Medulla oblongata (tissue), 1 donor: ENCODE data around the gene BHMT2.

Experiments used
- DNase-seq: peaks from one replicate; pipeline ENCODE4 v3.0.0-alpha.2; 2015; ENCODE audit errors: extremely low spot score

The BHMT2 gene

GRCh38 chr5:79120221-79120620 is 50.7 kb downstream of the BHMT2 start:
- DNase-seq = no peak

GRCh38 chr5:79122973-79123372 is 53.4 kb downstream of the BHMT2 start:
- DNase-seq = no peak

DNA sequence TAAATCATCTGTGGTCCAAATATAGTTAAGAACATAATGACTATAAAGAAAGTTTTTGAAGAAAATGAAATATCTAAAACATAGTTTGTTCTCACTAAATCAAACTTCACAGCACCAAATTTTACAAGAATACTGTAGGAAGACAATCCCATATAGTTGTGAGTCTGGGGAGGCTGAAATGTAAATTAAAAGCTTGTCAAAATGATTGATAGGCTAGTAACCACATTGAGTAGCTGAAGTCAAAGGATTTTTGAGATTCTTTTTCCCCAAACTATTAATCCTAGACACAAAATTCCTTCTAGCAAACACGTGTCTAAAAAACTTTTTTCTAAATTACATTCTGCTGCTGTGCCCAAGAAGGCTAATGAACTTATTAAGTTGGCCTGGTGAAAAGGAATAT is 55.0 kb downstream of the BHMT2 start:
- DNase-seq = no peak

- no peak for DNase-seq
Observed at GRCh38 chr5:79130781-79131180, 61.2 kb downstream of the BHMT2 start.

GRCh38 chr5:79133121-79133656 is 63.6 kb downstream of the BHMT2 start:
- DNase-seq = peak; percentile 58

GRCh38 chr5:79133657-79134451 is 64.3 kb downstream of the BHMT2 start:
- DNase-seq = peak; percentile 82

DNA sequence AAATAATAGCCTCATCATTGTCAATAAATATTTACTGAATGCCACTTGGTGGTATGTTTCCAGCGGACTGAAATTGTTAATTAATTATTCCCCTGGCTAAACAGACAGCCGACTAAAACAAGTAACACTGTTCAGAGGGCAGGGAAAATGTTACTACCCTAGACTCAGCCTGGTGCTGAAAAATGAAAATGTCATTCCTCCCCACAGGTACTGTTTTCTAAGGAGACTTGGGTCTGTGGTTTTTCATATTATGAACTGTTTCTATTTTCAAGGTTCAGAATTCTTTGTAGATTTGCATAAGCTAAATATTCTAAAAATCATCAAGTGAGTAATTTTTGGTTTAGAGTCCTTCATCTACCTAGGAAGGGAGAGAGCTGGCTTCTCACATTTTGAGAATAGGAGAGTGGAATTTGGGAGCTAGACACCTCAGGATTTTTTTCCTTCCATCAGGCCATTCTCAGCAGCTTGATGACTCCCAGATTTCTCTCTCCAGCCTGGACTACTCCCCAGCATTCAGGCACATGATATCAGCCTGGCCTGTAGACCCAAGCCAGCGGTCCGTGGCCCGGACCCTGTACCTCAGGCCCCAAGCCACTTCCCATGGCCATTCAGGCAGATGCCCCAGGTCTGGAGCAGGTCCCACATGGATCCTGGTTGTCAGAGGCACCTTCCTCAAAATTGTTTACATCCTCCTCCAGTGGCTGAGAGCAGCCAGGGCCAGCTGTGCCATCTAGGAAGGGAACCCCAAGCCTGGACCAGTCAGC is 66.4 kb downstream of the BHMT2 start:
- DNase-seq = no peak

DNA sequence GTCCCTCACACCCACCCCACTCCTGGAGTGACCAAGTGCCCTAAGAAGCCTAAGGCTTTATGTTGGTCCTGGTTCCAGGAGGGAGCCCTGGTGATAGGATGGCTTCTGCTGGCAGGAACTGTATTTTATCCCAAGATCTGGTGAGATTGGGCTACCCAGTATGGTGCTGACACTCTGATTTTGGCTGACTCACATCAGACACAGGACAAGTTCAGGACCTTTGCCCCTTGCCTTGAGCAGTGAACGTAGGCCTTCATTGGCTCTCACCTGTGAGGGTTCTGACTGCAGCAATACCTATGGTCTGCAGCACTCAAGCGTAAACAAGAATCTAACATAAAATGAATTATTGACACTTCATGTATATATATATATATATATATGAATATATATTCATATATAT is 67.1 kb downstream of the BHMT2 start:
- DNase-seq = no peak
